Measurements from ENCODE around the gene SYNE2.

- TF ChIP-seq EZH2 (IDR thresholded peaks at IDR 0.05; ENCODE audit: borderline replicate concordance, insufficient read depth, low read length, poor library complexity, severe bottlenecking): no peak
- TF ChIP-seq CTCF (IDR thresholded peaks at IDR 0.05; ENCODE audit: poor library complexity, severe bottlenecking): no peak
- TF ChIP-seq RAD21 (conservative IDR thresholded peaks at IDR 0.05): no peak
- TF ChIP-seq SMC3 (conservative IDR thresholded peaks at IDR 0.05; ENCODE audit: poor library complexity): no peak
- no peak for TF ChIP-seq POLR2AphosphoS5 (IDR thresholded peaks at IDR 0.05)
- no peak for TF ChIP-seq TAF1 (IDR thresholded peaks at IDR 0.05; ENCODE audit: low read depth)
- TF ChIP-seq EP300 (conservative IDR thresholded peaks at IDR 0.05; ENCODE audit: poor library complexity, severe bottlenecking): no peak
These were observed 356.8 kb downstream of the SYNE2 start for GRCh38 chr14:64209444-64210131.

Measured in neural cell (in vitro differentiated cells).